H1 (cell line): ENCODE measurements around the gene RAD51B.
"Not testable (repeated sequence)": the region's sequence is repeated elsewhere in the genome, so short reads cannot be mapped to it uniquely, and the experiment has no call there.

ENCODE experiments used
- ATF3 ChIP-seq: IDR thresholded peaks from 2 replicates; pipeline ENCODE4 v1.6.1; 2011; ENCODE audit warnings: low read depth, mild to moderate bottlenecking, low read length; ENCODE audit not compliant: insufficient read depth
- CHD1 ChIP-seq: IDR thresholded peaks from 2 replicates; pipeline ENCODE4 v1.6.1; 2012; ENCODE audit warnings: low read depth, low read length, improper control_type of control experiment
- CTCF ChIP-seq, 3 experiments: IDR thresholded peaks; 1 replicate in 2 of 3; 2 replicates in 1 of 3; pipeline versions ENCODE4 v1.5.1 to v1.6.1; 2011; ENCODE audit warnings: low read length in 3 of 3, mild to moderate bottlenecking in 3 of 3, inconsistent platforms in 2 of 3, low read depth in 1 of 3, moderate library complexity in 1 of 3; ENCODE audit not compliant: insufficient read depth in 1 of 3; ENCODE audit errors: control extremely low read depth in 1 of 3
- EP300 ChIP-seq, 2 experiments: IDR thresholded peaks; 1 replicate in 1 of 2; 2 replicates in 1 of 2; pipeline ENCODE4 v1.6.1; 2011 to 2012; ENCODE audit warnings: low read depth in 2 of 2, low read length in 2 of 2, mild to moderate bottlenecking in 2 of 2, borderline replicate concordance in 1 of 2, inconsistent platforms in 1 of 2, moderate library complexity in 1 of 2
- EZH2 ChIP-seq: fragments of 200-600 bp; sonication (generic); IDR thresholded peaks from 2 replicates; pipeline ENCODE4 v1.7.1; 2012; ENCODE audit warnings: low read depth, mild to moderate bottlenecking, moderate library complexity, low read length, inconsistent platforms; ENCODE audit not compliant: severe bottlenecking
- NRF1 ChIP-seq: IDR thresholded peaks from 2 replicates; pipeline ENCODE4 v1.6.1; 2011; ENCODE audit warnings: mild to moderate bottlenecking, low read depth, low read length, improper control_type of control experiment
- POLR2A ChIP-seq, 2 experiments: IDR thresholded peaks; 1 replicate in 1 of 2; 2 replicates in 1 of 2; pipeline ENCODE4 v1.6.1; 2011; ENCODE audit warnings: low read depth in 2 of 2, low read length in 2 of 2, mild to moderate bottlenecking in 2 of 2; ENCODE audit errors: control extremely low read depth in 1 of 2
- POLR2AphosphoS5 ChIP-seq: IDR thresholded peaks from 2 replicates; pipeline ENCODE4 v1.6.1; 2011; ENCODE audit warnings: low read depth, low read length
- RFX5 ChIP-seq: IDR thresholded peaks from 2 replicates; pipeline ENCODE4 v1.6.1; 2011; ENCODE audit warnings: low read depth, low read length, improper control_type of control experiment, borderline replicate concordance
- SIN3A ChIP-seq, 2 experiments: IDR thresholded peaks in 1 of 2; conservative IDR thresholded peaks in 1 of 2; 2 replicates each; pipeline ENCODE4 v1.6.1; 2011 to 2012; ENCODE audit warnings: low read length in 2 of 2, improper control_type of control experiment in 1 of 2, low read depth in 1 of 2, mild to moderate bottlenecking in 1 of 2
- TBP ChIP-seq: IDR thresholded peaks from 2 replicates; pipeline ENCODE4 v1.6.1; 2011; ENCODE audit warnings: low read depth, low read length, improper control_type of control experiment
- USF2 ChIP-seq: IDR thresholded peaks from 2 replicates; pipeline ENCODE4 v1.6.1; 2011; ENCODE audit warnings: low read length, improper control_type of control experiment
- ZNF274 ChIP-seq: IDR thresholded peaks from 2 replicates; pipeline ENCODE4 v1.7.0; 2012; ENCODE audit warnings: low read length, borderline replicate concordance; ENCODE audit errors: extremely low read depth

GRCh38 chr14:68115952-68116351 is 296.4 kb downstream of the RAD51B start:
- not testable (repeated sequence) for TF ChIP-seq CHD1; CTCF (IDR thresholded peaks at IDR 0.05; ENCODE audit: control extremely low read depth in 1 of 3, insufficient read depth in 1 of 3, low read depth in 1 of 3, low read length in 3 of 3); SIN3A (conservative IDR thresholded peaks at IDR 0.05 in 1 of 2, IDR thresholded peaks at IDR 0.05 in 1 of 2; ENCODE audit: low read depth in 1 of 2, low read length in 2 of 2); ZNF274; TBP; ATF3; NRF1; USF2; RFX5; POLR2A (IDR thresholded peaks at IDR 0.05; ENCODE audit: control extremely low read depth in 1 of 2, low read depth in 2 of 2, low read length in 2 of 2); EZH2; POLR2AphosphoS5; EP300 (IDR thresholded peaks at IDR 0.05; ENCODE audit: borderline replicate concordance in 1 of 2, low read depth in 2 of 2, low read length in 2 of 2)
